Astrocyte of the cerebellum (primary cell): Measurements from ENCODE around the gene ASPG.

ENCODE experiments used
- DNase-seq: peaks from one replicate; pipeline ENCODE4 v3.0.0-alpha.2; 2011; ENCODE audit warnings: low read depth
- H3K4me3 ChIP-seq: 2 replicates; pipeline ENCODE4 v1.5.1; 2011; ENCODE audit warnings: mild to moderate bottlenecking, low read depth, low read length, moderate library complexity
- CTCF ChIP-seq: IDR thresholded peaks from 2 replicates; pipeline ENCODE4 v1.5.1; 2012; ENCODE audit warnings: low read length, low read depth, moderate library complexity, mild to moderate bottlenecking; ENCODE audit errors: missing control alignments
- in situ Hi-C: cut with HindIII; loops from 2 replicates; pipeline ENCODE4 v1.10.0; 2017; ENCODE audit warnings: low sequenced_read_pairs

Gene ASPG

GRCh38 chr14:104072586-104072985, 12.9 kb upstream of the ASPG start:
- in situ Hi-C loops: no loop called here
- no peak for DNase-seq
- no peak for TF ChIP-seq CTCF
- no peak overlapping the region for H3K4me3 ChIP-seq

GRCh38 chr14:104073764-104074163, 11.7 kb upstream of the ASPG start:
- H3K4me3 ChIP-seq: no peak overlapping the region
- no peak for DNase-seq
- in situ Hi-C loops: no loop called here
- TF ChIP-seq CTCF: no peak

- no peak overlapping the region for H3K4me3 ChIP-seq
- no peak for DNase-seq
- TF ChIP-seq CTCF: peak; percentile 42
- in situ Hi-C loops: no loop called here
These were observed 9.9 kb upstream of the ASPG start for GRCh38 chr14:104075530-104076151.

- no peak for TF ChIP-seq CTCF
- no peak for DNase-seq
- H3K4me3 ChIP-seq: no peak overlapping the region
- in situ Hi-C loops: no loop called here
These were observed 8.8 kb upstream of the ASPG start for GRCh38 chr14:104076743-104077142.

GRCh38 chr14:104078031-104078455, 7.5 kb upstream of the ASPG start:
- in situ Hi-C loops: no loop called here
- H3K4me3 ChIP-seq: no peak overlapping the region
- peak; percentile 100 for TF ChIP-seq CTCF
- DNase-seq: peak; percentile 55

- no peak overlapping the region for H3K4me3 ChIP-seq
- no peak for TF ChIP-seq CTCF
- in situ Hi-C loops: no loop called here
- DNase-seq: no peak
These were observed 4.9 kb upstream of the ASPG start for GRCh38 chr14:104080376-104081260.
